NCI-H460 (cell line): ENCODE results near the gene ALKBH2. TPM values are rescaled to one million over a fixed set of nuclear protein-coding genes. Genes with fewer than 3 reads are reported as not detected.

ENCODE experiments used
- small RNA-seq, 2 experiments: library from RNA; depleted of rRNA; stranded (forward); fragments of <200 nt; gene quantifications; one replicate each; pipeline ENCODE3, GENCODE V24; 2014
- total RNA-seq: library from RNA; depleted of rRNA; stranded (reverse); fragments of >200 nt; shearing (Covaris generic); gene quantifications from 2 replicates; pipeline ENCODE4 v1.2.3, GENCODE V29; 2014; rRNA removed

ALKBH2 gene
- total RNA-seq, 1 experiment from 2014 or later, result 35.1 TPM

Small RNA genes within 50 kb of the gene (small RNA-seq; reads per million reads assigned to genes)
- 0 to 0.41 reads per million in 2 experiments for gene RNA5SP372

Other genes with a start within 250 kb of the ALKBH2 start
- gene SSH1, start 235.9 kb downstream of the ALKBH2 start, total RNA-seq, result 13.9 and 19.0 TPM in 2 replicates
- gene DAO, start 213.4 kb downstream of the ALKBH2 start, total RNA-seq, result not detected in 2 replicates
- not detected in 2 replicates for gene SVOP, start 72.4 kb downstream of the ALKBH2 start, total RNA-seq
- gene USP30, start 40.9 kb downstream of the ALKBH2 start, total RNA-seq, result 8.2 and 13.6 TPM in 2 replicates
- gene UNG, start 4.1 kb upstream of the ALKBH2 start, total RNA-seq, result 21.0 and 23.7 TPM in 2 replicates
- gene ACACB, start 23.1 kb upstream of the ALKBH2 start, total RNA-seq, result 1.9 and 2.5 TPM in 2 replicates
- not detected in 2 replicates for gene FOXN4, start 215.8 kb upstream of the ALKBH2 start, total RNA-seq